Amniotic stem cell (primary cell): ENCODE data around the gene NR3C1.

Experiments
- DNase-seq: peaks from one replicate; lab custom pipeline; 2025; lab: John Stamatoyannopoulos, UW

The NR3C1 gene

DNA sequence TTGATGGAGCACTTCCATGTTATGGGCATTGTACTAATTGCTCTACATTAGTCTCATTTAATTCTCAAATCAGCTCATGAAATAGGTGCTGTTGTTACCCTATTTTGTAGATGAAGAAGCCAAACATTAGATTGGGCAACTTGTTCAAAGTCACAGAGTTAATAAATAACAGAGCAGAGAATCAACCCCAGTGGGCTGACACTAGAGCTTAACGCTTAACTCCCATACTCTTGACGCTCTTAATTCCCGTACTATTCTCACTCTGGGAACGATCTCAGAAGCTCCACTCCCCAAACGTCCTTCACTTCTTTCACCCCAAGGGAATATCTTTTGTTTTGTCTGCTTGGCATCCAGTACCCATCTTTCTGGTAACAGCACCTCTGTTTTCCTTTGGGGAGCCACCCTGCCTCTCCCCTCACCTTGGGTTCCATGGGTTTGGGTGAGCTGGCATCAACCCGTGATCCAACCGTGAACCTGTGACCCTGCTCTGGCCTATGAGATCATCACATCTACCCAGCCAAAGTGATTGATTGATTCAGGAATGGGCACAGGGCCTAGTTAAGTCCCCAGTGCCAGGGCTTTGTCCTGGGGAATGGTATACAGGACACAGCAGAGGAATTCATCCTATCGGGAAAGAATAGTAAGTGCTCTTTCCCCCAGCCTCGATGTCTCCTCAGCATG lies 169.2 kb downstream of the NR3C1 start:
- DNase-seq = no peak

DNA sequence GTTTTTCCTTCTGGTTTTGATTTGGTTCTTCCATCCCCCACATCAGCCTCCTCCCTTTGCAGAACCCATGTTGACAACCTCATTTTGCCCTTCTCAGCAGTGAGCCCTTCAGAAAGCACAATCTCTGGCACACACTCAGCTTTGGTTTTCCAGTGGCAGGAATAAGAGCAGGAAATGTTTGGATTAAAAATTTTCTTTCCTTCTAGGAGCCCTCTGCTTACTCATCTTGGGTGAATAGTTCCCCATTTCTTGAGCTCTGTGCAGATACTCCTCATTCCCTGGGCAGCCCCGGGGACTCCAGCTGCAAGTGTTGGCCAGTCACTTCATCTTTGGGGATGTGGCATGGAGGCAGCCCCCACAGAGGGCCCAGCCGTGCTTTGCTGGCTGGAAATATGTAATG lies 170.5 kb downstream of the NR3C1 start:
- no peak for DNase-seq

DNA sequence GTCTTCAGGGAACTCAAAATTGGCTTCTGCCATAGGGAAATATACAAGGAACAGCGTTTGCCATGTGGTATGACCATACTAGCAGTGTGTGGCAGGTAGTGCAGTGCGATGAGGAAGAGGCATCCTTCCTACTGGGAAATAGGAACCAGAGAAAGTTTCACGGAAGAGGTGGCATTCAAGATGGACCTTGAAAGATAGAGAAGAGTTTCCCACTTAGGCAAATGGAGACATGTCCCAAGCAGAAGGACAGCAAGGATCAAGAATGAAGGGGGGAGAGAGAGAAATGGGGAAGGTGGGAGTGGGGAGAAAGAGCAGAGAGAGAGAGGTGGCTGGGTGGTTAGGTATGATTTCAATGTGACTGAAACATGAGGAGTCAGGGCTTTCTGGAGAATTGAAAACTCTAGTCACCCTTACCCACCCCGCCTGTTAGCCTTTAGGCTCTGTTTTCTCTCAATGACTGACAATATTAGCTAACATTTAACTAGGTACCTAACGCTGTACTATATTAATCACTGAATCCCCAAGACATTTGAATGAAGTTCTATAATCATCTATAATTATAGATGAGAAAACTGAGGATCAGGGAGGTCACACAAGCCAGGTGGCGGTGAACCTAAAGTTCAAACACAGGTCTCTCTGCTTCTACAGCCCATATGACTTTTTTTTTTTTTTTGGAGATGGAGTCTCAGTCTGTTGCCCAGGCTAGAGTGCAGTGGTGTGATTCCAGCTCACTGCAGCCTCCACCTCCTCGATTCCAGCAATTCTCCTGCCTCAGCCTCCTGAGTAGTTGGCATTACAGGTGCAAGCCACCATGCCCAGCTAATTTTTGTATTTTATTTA lies 171.3 kb downstream of the NR3C1 start:
- no peak for DNase-seq

DNA sequence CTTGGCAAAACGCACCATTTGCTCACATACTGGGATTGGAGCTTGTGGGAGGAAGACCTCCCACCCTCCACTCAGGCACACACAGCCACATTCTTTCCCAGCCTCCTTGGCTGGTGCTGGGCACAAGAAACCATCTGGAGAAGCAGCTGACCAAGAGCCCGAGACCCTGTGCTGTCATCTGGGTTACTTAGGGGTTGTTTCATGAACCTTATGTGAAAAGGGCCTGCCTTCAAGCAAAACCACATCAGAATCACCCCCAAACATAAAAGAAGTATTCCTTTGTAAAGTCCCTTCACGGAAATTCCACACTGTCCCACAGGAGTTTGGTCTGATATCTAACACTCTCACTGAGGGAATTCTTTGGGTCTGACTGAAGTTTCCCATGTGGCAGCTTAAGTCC lies 172.1 kb downstream of the NR3C1 start:
- no peak for DNase-seq

DNA sequence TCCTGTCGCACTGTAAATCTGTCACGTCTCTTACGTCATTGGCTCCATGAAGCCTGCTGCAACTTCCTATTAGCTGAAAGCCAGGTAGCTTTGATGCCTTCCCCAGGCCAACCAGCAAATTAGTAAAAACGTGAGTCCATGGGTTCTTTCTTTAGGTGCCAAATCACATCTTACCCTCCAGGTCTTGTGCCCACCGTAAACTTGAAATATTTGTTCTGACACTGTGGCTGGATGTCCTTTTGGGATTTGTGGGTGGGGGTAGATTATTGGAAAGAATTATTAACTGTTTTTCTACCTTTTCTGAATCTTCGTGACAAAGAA lies 172.8 kb downstream of the NR3C1 start:
- no peak for DNase-seq

DNA sequence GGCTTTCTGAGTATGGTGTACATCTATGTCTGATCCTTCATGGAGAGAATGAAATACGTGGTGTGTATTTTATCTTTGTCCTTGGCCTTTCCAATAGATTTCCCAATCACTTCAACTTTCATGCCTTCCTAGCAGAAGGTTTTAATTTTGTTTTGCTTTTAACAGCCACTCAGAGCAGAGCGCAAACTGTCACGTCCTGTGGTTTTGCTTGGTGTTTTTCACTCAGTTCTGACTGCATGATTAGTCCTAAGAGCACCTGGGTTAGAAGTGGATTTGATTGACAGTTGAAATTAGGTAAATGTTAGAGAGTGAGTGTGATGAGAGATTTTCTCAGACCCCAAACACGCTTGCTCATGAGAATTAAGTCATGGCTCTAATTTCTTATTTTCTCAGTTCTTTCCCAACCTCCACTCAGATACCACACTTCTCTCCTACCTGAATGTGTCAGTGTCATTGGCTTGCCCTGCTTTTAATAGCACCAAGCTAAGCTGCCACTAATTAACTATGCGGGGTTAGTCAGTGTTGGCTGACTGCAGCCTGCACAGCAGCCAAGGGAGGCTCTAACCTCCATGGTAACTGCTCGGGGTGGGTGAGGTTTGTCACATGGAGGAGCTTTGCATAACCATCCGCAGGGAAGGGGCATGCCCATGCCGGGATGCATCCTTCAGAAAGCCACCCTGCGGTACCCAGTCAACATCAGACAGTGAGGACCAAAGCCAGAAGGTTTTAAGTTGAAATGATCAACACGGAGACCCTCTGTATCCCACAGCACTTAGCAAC lies 173.4 kb downstream of the NR3C1 start:
- no peak for DNase-seq

DNA sequence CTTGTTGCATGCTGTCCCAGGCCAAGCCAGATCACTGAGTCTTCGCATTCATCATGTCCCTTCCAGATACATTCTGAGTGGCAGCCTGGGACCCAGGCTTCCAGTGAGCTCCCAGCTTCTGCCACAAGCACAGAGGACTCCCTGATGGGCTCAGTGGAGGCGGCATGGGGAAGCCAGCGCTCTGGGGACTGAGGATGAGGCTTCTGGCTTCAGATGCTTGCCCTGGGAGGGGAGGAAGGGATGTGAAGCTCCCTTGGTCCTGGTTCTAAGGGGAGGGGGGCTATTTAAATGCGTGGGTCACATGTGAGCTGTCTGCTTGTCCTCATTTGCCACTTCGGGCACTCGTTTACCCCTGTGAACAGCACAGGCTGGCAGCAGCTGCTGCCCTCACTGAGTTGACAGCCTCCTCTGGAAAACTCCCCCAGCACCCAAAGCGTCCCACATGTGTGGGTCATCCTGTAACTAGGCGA lies 174.0 kb downstream of the NR3C1 start:
- no peak for DNase-seq

DNA sequence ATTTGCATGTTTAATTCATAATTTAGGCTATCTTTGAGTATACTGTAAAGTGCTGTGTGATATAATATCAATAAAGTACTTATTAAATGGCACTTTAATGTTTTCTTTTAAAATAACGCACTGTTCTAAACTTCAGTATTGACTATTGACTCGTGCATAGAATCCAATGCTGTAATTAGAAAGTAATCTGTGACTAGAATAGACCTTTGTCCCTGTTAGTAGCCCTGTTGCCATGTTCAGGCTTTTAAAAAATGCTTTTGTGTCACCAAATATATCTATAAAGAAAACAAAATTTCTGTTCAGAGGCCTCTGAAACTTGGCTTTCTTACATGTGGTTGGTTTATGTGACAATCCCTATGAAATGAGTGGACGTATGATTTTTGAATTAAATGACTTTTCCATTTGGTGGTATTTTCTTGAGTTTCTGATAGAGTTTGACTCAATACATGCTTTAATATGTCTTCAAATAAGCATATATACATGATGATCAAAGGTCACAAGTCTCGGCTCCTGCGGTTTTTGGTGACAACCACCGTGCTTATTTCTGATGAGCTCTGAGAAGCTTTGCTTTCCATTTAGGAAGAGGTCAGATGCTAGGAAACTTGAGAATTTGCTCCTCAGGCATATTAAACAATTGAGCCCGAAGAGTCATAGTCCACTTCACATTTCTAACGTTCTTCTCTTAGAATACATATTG lies 174.7 kb downstream of the NR3C1 start:
- no peak for DNase-seq
